Liver (tissue), 3 donors: ENCODE data around the gene OR2Y1.

ENCODE experiments used
- ATF3 ChIP-seq: IDR thresholded peaks from 2 replicates; pipeline ENCODE4 v1.6.1; 2016; ENCODE audit warnings: antibody characterized with exemption
- CTCF ChIP-seq: fragments of 150-350 bp; IDR thresholded peaks from 2 replicates; pipeline ENCODE4 v1.5.1; 2017; ENCODE audit warnings: improper control_type of control experiment, low read depth, low read length; ENCODE audit not compliant: missing input control
- EGR1 ChIP-seq, 2 donors: IDR thresholded peaks; 2 replicates each; pipeline ENCODE4 v1.6.1; 2016 to 2018; ENCODE audit warnings: antibody characterized with exemption in 2 of 2, low read depth in 2 of 2
- JUND ChIP-seq, 2 donors: IDR thresholded peaks; 2 replicates each; pipeline ENCODE4 v1.6.1; 2016; ENCODE audit warnings: antibody characterized with exemption in 2 of 2
- MAX ChIP-seq: IDR thresholded peaks from 2 replicates; pipeline ENCODE4 v1.6.1; 2016; ENCODE audit warnings: antibody characterized with exemption
- RAD21 ChIP-seq, 2 donors: IDR thresholded peaks; 2 replicates each; pipeline ENCODE4 v1.6.1; 2016; ENCODE audit warnings: antibody characterized with exemption in 2 of 2, mild to moderate bottlenecking in 2 of 2
- REST ChIP-seq: IDR thresholded peaks from 2 replicates; pipeline ENCODE4 v1.6.1; 2016; ENCODE audit warnings: antibody characterized with exemption, mild to moderate bottlenecking
- SP1 ChIP-seq: IDR thresholded peaks from 2 replicates; pipeline ENCODE4 v1.6.1; 2018; ENCODE audit warnings: antibody characterized with exemption, mild to moderate bottlenecking
- TAF1 ChIP-seq: conservative IDR thresholded peaks from 2 replicates; pipeline ENCODE4 v1.6.1; 2016; ENCODE audit warnings: antibody characterized with exemption, mild to moderate bottlenecking
- YY1 ChIP-seq: IDR thresholded peaks from 2 replicates; pipeline ENCODE4 v1.6.1; 2016; ENCODE audit warnings: antibody characterized with exemption, mild to moderate bottlenecking
- donor health status: healthy.
- donor health status: healthy.

GRCh38 chr5:180783340-180784052 is 43.6 kb upstream of the OR2Y1 start:
- TF ChIP-seq CTCF (no peak), TAF1 (no peak), EGR1 (IDR thresholded peaks at IDR 0.05; ENCODE audit: low read depth in 2 of 2) (no peak), REST (no peak), ATF3 (no peak), SP1 (no peak), JUND (IDR thresholded peaks at IDR 0.05) (no peak), YY1 (no peak), RAD21 (IDR thresholded peaks at IDR 0.05) (no peak), MAX (no peak)
